SU-DHL-6 (cell line): ENCODE data around the gene SMG7.
"Not testable (repeated sequence)": the region's sequence is repeated elsewhere in the genome, so short reads cannot be mapped to it uniquely, and the experiment has no call there.

Experiments
- CTCF ChIP-seq: fragments of 200-600 bp; sonication (generic); IDR thresholded peaks from one replicate; pipeline ENCODE4 v1.5.1; 2017; ENCODE audit warnings: antibody characterized with exemption, mild to moderate bottlenecking, low read length, moderate library complexity; ENCODE audit not compliant: insufficient read depth, poor library complexity, severe bottlenecking
- EZH2phosphoT487 ChIP-seq: fragments of 200-600 bp; sonication (generic), shearing (Covaris generic); conservative IDR thresholded peaks from 2 replicates; pipeline ENCODE4 v1.6.1; 2018; ENCODE audit warnings: mild to moderate bottlenecking, antibody characterized with exemption, low read length, moderate library complexity, mixed read lengths

- not testable (repeated sequence) for TF ChIP-seq CTCF, EZH2phosphoT487
Observed at GRCh38 chr1:183427591-183427990, 44.7 kb upstream of the SMG7 start.
